A673 (cell line): ENCODE results near the gene EGR4. TPM values are rescaled to one million over a fixed set of nuclear protein-coding genes. Genes with fewer than 3 reads are reported as not detected.

ENCODE experiments used
- BruUV-seq: library from RNA; stranded (reverse); fragments of 400-500 nt; replicated peaks from 2 replicates; lab custom pipeline; 2021; lab: Mats Ljungman, UMichigan
- CTCF ChIA-PET: fragments of 300-600 bp; sonication (Branson Sonifier 250); formaldehyde crosslinking; loops from one replicate; lab custom pipeline; 2022; ENCODE audit warnings: antibody characterized with exemption; lab: Charles Lee
- POLR2A ChIA-PET: fragments of 300-600 bp; sonication (Branson Sonifier 250); formaldehyde crosslinking; loops from one replicate; lab custom pipeline; 2022; ENCODE audit warnings: antibody characterized with exemption; ENCODE audit not compliant: low non-redundant PET; lab: Charles Lee
- DNase-seq: peaks from one replicate; pipeline ENCODE4 v3.0.0-alpha.2; 2015; ENCODE audit warnings: low spot score
- H3K27ac ChIP-seq: fragments of 200-600 bp; sonication (generic); 2 replicates; pipeline ENCODE4 v1.5.1; 2016; ENCODE audit warnings: mixed run types, low read depth, mild to moderate bottlenecking, mixed read lengths, antibody characterized with exemption, low read length; ENCODE audit not compliant: poor library complexity, severe bottlenecking
- H3K27me3 ChIP-seq: fragments of 200-600 bp; sonication (generic); replicated peaks from 2 replicates; pipeline ENCODE4 v1.6.1; 2017; ENCODE audit warnings: mixed run types, low read depth, mild to moderate bottlenecking, mixed read lengths, antibody characterized with exemption, low read length; ENCODE audit not compliant: insufficient read depth, poor library complexity
- H3K36me3 ChIP-seq: fragments of 200-600 bp; sonication (generic); 2 replicates; pipeline ENCODE4 v1.6.1; 2016; ENCODE audit warnings: mixed run types, mild to moderate bottlenecking, mixed read lengths, antibody characterized with exemption, low read length; ENCODE audit not compliant: insufficient read depth, poor library complexity, severe bottlenecking
- H3K4me1 ChIP-seq: fragments of 200-600 bp; sonication (generic); 2 replicates; pipeline ENCODE4 v1.6.1; 2017; ENCODE audit warnings: mixed run types, mild to moderate bottlenecking, mixed read lengths, antibody characterized with exemption, low read length; ENCODE audit not compliant: insufficient read depth, poor library complexity, severe bottlenecking
- H3K4me3 ChIP-seq: fragments of 200-600 bp; sonication (generic); 2 replicates; pipeline ENCODE4 v1.5.1; 2016; ENCODE audit warnings: low read depth, mixed run types, mild to moderate bottlenecking, mixed read lengths, low read length; ENCODE audit not compliant: poor library complexity, severe bottlenecking
- H3K9me3 ChIP-seq: fragments of 200-600 bp; sonication (generic); 2 replicates; pipeline ENCODE4 v1.6.1; 2016; ENCODE audit warnings: mixed run types, low read depth, mild to moderate bottlenecking, mixed read lengths, antibody characterized with exemption, low read length; ENCODE audit not compliant: poor library complexity, severe bottlenecking
- CTCF ChIP-seq: fragments of 300-800, 200-600 bp; sonication (generic); conservative IDR thresholded peaks from 2 replicates; pipeline ENCODE4 v1.5.1; 2017; ENCODE audit warnings: low read depth, mild to moderate bottlenecking, antibody characterized with exemption, low read length, moderate library complexity, mixed read lengths
- EZH2 ChIP-seq: fragments of 200-600 bp; sonication (generic); IDR thresholded peaks from 2 replicates; pipeline ENCODE4 v1.6.1; 2017; ENCODE audit warnings: borderline replicate concordance, low read depth, mild to moderate bottlenecking, mixed read lengths, antibody characterized with exemption, low read length; ENCODE audit not compliant: poor library complexity, severe bottlenecking
- intact Hi-C: fragments of 100-400 bp; cut with micrococcal nuclease; formaldehyde crosslinking; loops from one replicate; pipeline ENCODE4 v1.10.0; 2022; ENCODE audit not compliant: unreplicated experiment
- total RNA-seq: library from RNA; stranded (reverse); gene quantifications from 2 replicates; pipeline ENCODE4 v1.2.3, GENCODE V29; 2021

EGR4 gene
- total RNA-seq, 1 experiment from 2014 or later: 1.9 TPM

- BruUV-seq: no TSS peak
- ChIA-PET POLR2A (no interaction called here), CTCF (no interaction called here)
- TF ChIP-seq CTCF (no peak), EZH2 (no peak)
- no peak for DNase-seq
- Histone ChIP-seq H3K27me3 (peaks cover 17% of the 10 kb centered on the region), H3K9me3 (no peaks in the 10 kb centered on the region), H3K4me3 (no peak overlapping the region), H3K4me1 (no peaks in the 10 kb centered on the region), H3K36me3 (no peaks in the 10 kb centered on the region), H3K27ac (no peak overlapping the region)
- intact Hi-C loops: no loop called here
These were observed 7.6 kb upstream of the EGR4 start for GRCh38 chr2:73300926-73301325.

- POLR2A ChIA-PET: no interaction called here
- H3K9me3 ChIP-seq: no peaks in the 10 kb centered on the region
- no TSS peak for BruUV-seq
- no peak overlapping the region for H3K27ac ChIP-seq
- H3K4me1 ChIP-seq: peaks cover 6% of the 10 kb centered on the region
- no peak for DNase-seq
- H3K36me3 ChIP-seq: no peaks in the 10 kb centered on the region
- intact Hi-C loops: no loop called here
- no peak overlapping the region for H3K4me3 ChIP-seq
- peaks cover 46% of the 10 kb centered on the region for H3K27me3 ChIP-seq
- CTCF ChIA-PET: no interaction called here
- TF ChIP-seq CTCF (no peak), EZH2 (no peak)
These were observed 4.2 kb upstream of the EGR4 start for GRCh38 chr2:73297586-73297985.

- intact Hi-C loops: no loop called here
- H3K4me1 ChIP-seq: peaks cover 6% of the 10 kb centered on the region
- H3K36me3 ChIP-seq: no peaks in the 10 kb centered on the region
- POLR2A ChIA-PET: no interaction called here
- TF ChIP-seq EZH2: no peak
- BruUV-seq: no TSS peak
- no peak overlapping the region for H3K27ac ChIP-seq
- CTCF ChIA-PET: no interaction called here
- no peak for DNase-seq
- no peaks in the 10 kb centered on the region for H3K9me3 ChIP-seq
- no peak overlapping the region for H3K4me3 ChIP-seq
- H3K27me3 ChIP-seq: peaks cover 51% of the 10 kb centered on the region
These were observed 3.8 kb upstream of the EGR4 start for GRCh38 chr2:73297151-73297559.

GRCh38 chr2:73295751-73296400, 2.5 kb upstream of the EGR4 start:
- no peak for DNase-seq
- no peaks in the 10 kb centered on the region for H3K36me3 ChIP-seq
- ChIA-PET POLR2A (interaction anchor here (0.7 kb wide), 1 partner anchor 1897 kb away, joined by 4 read pairs; no protein-coding TSS in a partner anchor), CTCF (no interaction called here)
- H3K4me1 ChIP-seq: peaks cover 6% of the 10 kb centered on the region
- no peak overlapping the region for H3K4me3 ChIP-seq
- no TSS peak for BruUV-seq
- intact Hi-C loops: no loop called here
- peaks cover 59% of the 10 kb centered on the region for H3K27me3 ChIP-seq
- H3K9me3 ChIP-seq: no peaks in the 10 kb centered on the region
- TF ChIP-seq EZH2 (no peak), CTCF (no peak)
- no peak overlapping the region for H3K27ac ChIP-seq
